Body of pancreas (tissue), 4 donors: Measurements from ENCODE around the gene PLPP4.

Experiments
- CTCF ChIP-seq, 7 experiments: fragments of 450-650 bp in 4 of 7; fragments of 200-600 bp in 3 of 7; sonication (generic) in 3 of 7; IDR thresholded peaks; one replicate each; pipeline ENCODE4 v1.5.1; 2016 to 2019; ENCODE audit warnings: antibody characterized with exemption in 7 of 7
- POLR2A ChIP-seq, 3 donors: fragments of 450-650 bp; IDR thresholded peaks; one replicate each; pipeline ENCODE4 v1.6.1; 2016; ENCODE audit warnings: antibody characterized with exemption in 3 of 3, mild to moderate bottlenecking in 2 of 3

GRCh38 chr10:120409816-120410215 lies 47.2 kb upstream of the PLPP4 start:
- TF ChIP-seq CTCF (IDR thresholded peaks at IDR 0.05) = no peak
- TF ChIP-seq POLR2A (IDR thresholded peaks at IDR 0.05) = no peak
